Stimulated activated naive CD4-positive, alpha-beta T cell treated with Interleukin-2 at 50 U/mL for 16 hours (primary cell): ENCODE data around the gene PLXDC2.
"Not testable (repeated sequence)": the region's sequence is repeated elsewhere in the genome, so short reads cannot be mapped to it uniquely, and the experiment has no call there.

Experiments
- DNase-seq: peaks from one replicate; lab custom pipeline; 2025; lab: John Stamatoyannopoulos, UW

Gene PLXDC2

DNA sequence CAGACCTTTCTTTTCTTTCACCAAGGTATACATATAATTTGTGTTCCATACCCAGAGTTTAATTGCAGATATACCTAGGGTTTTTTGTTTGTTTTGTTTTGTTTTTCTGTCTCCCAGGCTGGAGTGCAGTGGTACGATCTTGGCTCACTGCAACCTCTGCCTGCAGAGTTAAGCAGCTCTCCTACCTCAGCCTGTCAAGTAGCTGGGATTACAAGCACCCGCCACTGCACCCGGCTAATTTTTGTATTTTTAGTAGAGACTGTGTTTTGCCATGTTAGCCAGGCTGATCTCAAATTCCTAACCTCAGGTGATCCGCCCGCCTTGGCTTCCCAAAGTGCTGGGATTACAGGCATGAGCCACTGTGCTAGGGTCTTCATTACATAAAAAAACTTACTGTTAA, 228.9 kb downstream of the PLXDC2 start:
- not testable (repeated sequence) for DNase-seq

DNA sequence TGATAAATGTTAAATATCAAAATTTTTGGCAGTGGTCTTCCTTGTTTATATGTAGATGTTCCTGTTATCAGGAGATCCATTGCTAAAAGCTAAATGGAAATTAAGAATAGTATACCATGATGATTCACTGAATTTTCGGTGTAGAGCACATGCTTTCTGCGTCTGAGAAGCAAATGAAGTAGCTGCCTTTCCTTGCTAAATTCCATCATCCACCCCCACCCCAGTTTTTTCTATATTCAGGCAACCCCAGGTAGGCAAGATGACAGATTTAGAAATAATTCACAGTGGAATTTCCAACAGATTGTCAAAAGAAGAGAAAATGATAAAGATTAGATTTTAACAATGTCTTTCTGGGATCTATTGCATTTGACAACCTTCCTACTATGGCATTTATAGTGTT, 231.9 kb downstream of the PLXDC2 start:
- DNase-seq = no peak

DNA sequence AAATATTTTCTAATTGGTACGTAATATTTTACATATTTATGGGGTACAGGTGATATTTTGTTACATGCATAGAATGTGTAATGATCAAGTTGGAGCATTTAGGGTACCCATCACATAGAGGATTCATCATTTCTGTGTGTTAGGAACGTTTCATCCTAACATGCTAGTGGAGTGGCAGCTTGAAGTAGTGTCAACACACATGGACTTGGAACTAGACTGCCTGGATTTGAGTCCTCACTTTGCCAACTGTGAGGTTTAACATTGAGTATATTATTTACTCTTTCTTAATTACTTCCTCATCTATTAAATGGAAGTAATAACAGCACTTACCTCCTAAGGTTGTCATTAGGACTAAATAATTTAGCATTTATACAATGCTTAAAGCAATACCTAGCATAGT, 241.9 kb downstream of the PLXDC2 start:
- DNase-seq = no peak

DNA sequence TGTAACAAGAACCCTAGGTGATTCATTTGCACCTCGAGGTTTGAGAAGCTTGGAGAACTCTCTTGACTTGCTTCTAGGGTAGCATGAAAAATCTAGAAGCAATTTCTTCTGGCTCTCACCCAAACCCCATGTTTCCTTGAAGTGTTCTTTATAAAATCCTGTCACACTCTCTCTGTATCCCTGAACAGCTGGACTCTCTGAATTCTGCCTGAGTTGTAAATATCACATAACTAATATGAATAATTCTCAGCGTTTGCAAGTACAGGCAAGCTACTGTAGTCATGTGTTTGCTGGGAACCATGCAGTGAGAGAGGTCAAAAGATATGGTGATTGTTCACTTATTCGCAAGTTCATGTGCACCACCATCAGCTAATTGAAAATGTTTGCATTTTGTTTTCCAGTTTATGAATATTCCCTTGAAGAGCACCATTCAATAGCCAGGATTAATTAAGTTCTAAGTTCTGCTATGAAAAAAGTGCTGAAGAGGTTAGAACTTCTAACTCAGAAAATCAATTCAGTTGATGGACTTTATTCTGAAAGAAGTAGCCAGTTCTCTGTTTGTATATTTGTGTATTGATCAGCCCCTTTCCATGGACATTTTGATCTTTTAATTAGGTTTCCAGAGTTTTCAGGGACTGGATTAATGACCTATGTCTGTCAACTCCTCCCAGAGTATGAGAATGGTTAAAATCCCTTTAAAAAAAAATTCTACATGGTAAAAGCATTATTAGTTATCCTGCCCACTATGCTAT, 243.0 kb downstream of the PLXDC2 start:
- DNase-seq = no peak

DNA sequence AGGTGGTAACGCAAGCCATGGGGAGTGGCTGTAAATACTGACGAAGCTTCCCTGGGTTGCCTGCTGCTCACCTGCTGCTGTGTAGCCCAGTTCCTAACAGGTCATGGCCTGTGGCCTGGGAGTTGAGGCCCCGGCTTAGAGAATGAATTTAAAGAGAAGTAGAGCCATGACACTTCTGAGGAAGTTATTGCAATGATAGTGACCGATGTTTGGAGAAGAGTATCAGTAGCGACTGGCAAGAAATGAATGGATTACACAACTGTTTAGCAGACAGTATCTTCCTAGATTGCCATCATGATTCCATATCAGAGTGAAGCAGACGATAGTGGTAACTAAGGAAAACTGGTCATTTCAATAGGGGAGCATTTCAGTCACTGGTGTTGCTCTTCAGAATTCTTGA, 249.6 kb downstream of the PLXDC2 start:
- no peak for DNase-seq

DNA sequence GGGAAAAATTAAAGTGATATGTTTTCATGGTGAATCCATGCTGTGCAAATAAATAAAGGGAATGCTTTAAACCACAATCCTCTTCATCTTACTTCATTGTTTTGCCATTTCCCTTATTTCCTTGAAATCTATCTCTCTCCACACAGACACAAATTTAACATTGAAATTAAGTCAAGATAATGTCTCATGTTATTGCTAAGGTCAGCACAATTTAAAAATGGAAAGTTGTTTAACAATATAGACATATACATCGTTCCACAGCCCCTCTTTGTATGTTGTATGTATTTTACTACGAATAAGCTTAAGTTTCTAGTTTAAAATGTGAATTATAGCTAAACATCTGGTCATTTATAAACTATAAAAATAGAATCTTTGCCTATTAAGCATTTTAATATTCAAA, 256.9 kb downstream of the PLXDC2 start:
- DNase-seq = no peak

DNA sequence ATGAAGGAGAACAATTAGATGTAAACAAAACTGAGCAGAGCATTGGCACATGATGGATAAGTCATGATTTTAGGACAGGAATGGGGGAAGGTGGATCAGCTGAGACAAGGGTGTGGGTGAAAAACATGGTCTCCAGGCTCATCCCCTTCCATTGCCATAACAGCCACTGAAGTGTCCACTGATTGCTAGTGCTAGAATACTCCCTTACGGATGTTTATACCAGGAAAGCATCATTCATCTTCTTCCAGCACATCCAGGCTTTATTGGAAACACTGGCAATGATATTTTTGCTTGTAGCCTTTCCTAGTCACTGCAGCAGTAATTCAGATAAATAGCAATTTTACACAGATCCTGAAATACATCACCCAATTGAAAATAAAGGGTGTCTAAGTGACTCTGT, 259.5 kb downstream of the PLXDC2 start:
- DNase-seq = no peak

DNA sequence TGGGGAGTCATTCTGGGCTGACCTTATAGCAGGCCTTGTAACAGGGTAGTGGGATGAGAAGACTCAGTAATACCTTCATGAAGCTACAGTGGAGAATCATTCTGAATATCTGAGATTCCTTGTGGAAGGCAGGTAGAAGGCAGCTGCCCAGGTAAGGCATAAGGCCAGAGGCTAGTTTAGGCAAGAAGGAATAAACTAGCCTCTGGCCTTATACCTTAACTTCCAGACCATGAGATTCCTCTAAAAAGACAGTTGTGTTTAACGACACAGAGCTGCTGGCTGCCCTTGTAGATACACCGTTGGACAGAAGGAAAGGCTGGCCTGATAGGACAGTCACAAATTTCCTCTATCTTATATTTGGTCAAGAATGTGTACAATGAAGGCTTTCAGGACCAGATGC, 268.2 kb downstream of the PLXDC2 start:
- no peak for DNase-seq

DNA sequence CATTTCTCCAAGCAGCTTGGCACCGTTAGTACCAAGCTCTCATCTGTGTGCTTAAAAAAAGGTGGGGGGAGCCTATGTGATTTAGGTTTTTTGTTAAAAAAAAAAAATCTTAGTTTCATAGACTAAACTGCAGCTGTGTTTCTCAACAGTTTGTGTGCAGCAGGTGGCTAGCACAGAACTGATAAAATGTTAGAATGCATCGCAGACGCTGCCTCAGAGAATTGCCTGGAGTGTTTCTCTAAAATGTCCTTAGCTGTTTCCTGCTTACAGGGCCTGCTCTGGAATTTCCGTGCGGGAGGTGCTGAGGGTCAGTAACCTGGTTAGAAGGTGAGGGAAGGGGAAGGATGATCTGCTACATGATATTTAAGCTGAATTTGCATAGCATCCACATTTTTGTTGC, 268.9 kb downstream of the PLXDC2 start:
- DNase-seq = no peak

DNA sequence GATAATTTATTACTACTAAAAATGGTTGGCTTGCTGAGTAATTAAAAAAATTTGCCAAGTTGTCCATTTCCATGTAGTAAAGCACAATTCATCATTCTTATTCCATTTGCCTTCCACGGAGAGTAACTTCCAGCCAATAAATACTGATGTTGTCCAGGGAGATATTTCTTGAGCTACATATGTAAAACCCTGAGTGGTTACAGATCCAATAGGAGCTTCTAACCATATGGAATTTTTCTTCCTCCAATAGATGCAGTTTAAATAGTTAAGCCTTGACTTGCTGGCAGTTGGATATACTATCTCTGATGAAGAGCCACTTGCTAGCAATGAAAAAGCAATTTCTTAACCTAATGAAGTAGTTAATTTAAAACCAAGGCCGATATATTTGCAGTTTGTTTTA, 271.1 kb downstream of the PLXDC2 start:
- DNase-seq = no peak

DNA sequence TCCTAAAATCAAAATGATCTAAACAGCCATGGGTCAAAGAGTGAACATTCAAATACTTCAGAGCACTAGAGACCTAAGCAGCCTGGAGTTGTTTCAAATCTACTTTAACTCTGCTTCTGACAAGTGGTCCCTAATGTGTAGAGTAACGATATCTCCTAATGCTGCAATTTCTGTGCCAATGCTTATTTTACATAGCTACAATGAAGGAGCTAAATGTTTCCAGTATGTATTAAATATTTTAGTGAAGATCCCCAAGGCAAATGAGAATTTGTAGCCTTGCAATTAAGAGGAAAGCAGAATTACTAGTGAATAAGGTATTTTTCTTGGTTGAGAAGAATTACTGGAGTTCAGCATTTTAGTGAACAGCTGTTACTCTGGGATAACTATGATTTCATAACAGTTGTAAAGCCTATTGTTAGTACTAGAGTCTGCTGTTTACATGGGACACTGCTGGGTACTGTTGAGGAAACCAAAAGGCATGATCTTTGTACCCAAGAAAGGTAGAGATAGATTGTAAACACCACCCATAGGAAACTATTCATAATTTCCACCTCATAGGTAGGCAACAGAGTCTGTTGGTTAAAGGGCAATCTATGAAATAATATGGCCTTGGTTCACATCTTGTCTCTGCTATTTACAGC, 271.9 kb downstream of the PLXDC2 start:
- DNase-seq = no peak

DNA sequence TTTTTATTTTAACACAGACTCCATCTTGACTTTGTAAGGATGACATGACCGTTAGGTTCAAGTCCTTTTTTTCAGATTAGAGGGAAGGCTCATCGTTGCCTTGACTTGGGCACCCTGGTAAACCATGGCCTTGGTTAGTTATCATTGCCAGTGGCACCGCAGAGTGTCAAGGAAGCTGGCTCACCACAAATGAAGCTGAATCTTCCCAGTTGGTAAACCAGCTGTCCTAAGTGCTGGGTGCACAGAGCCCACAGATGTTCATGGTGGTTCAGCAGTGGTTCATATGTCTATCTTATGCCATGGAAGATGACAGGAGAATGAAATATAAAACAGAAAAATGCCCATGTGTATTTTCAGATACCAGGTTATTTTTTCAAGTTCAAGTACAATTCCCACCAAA, 273.6 kb downstream of the PLXDC2 start:
- no peak for DNase-seq

DNA sequence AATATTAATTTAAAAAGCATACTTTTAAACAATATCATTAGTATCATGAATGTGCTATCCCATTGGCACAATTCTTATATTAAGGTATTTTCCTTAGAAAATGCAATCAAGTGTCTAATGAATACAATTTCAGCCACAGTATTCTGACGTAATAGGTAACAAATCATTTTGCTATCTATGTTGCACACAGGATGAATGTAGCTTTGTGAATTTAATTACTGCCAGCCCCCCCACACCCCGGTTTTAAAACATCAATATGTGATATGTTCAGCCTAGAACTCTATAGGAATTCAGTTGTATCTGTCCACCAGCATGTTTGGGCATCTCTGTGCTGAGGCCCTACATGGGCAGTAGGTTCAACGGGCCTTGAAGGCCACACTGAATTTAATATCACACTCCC, 274.6 kb downstream of the PLXDC2 start:
- DNase-seq = no peak

DNA sequence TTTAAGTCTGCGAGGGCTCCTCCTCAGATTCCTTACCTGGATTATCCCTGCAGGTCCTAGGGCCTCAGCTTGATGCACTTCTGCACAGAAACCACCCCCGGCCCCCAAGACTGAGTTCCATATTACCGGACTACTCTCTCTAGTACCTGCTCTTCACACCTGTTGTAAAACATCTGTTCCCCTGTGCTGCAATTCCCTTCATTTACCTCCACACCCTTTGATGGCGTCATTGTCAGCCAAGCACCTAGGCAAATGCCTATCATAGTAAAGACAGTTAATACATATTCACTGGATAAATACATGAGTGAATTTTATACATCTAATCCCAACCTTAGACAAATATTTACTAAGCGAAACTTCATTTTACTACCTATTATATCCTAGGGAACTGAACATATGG, 275.5 kb downstream of the PLXDC2 start:
- no peak for DNase-seq

DNA sequence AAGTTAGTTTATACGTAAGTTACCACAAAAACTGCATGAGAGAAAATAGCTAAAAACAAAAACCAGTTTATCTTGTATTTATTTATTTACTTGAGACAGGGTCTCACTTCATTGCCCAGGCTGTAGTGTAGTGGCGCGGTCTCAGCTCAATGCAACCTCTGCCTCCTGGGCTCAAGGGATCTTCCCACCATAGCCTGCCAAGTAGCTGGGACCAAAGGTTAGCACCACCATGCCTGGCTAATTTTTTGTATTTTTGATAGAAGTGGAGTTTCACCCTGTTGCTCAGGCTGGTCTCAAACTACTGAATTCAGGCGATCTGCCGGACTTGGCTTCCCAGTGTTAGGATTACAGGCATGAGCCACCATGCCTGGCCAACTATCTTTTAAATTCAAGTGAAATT, 277.4 kb downstream of the PLXDC2 start:
- DNase-seq = no peak

DNA sequence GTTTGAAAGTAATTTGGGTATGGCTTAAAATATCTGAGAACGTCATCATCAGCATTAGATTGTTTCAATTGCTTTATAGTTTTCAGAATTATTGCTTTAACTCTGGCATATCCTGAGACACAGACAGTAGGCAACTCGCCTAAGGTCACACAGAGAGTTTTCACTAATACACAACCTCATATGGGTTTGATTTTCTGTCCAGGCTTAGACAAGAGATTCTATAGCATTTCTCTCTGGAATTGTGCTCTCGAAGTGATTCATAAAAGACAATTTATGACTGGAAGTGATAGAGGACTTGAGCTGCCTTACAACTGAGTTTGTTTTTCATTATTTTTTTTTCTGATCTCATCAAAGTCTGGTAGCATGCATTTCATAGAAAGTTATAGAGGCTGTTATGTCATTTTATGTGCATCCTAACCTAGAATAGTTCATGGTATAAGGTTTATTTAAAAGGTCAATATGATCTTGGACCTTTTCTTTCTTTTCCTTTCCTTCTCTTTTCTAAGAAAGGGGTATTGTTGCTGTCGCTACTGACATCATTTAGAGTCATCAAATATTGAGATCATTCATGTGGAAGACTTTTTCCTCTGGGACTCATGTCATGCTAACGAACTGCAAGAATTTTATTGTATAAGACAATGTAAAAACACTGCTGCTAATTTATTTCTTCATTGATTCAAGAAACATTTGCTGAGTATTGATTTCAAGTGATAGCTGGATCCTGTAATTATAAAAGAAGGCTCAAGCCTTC, 278.2 kb downstream of the PLXDC2 start:
- no peak for DNase-seq

DNA sequence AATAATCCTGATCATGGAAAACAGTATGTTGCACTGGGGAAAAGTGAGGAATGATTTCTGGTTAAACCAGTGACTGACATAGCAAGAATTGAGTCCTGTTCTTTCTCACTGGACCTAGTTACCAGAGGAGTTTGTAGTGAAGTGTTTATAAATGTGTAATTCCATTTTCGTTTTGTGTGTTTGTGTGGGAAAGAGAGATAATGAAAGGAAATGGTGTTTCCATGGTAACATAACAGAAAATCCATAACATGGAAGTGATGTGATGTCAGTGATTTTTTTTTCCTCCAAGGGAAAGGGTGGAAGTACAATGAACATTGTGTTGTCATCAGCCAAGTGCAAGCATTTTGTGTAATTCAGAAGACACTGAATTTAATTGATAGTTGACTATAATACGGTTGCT, 283.9 kb downstream of the PLXDC2 start:
- no peak for DNase-seq

DNA sequence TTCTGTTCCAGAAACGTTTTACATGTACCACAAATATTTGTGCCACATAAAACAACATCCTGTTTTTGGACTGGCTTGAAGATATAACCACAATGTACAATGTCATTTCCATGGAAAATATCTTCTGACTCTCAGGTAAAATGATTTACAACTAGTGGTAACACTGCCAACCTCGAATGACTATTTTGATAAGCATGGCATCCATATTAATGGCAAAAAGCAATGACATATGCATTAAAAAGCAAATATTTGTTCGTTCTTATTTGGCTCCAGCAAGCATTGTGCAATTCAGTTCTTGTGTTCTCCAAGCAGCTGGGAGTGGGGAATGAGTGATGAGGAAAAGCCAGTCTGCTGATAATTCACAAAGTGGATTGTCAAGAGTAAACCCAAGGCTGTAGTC, 289.0 kb downstream of the PLXDC2 start:
- DNase-seq = no peak

DNA sequence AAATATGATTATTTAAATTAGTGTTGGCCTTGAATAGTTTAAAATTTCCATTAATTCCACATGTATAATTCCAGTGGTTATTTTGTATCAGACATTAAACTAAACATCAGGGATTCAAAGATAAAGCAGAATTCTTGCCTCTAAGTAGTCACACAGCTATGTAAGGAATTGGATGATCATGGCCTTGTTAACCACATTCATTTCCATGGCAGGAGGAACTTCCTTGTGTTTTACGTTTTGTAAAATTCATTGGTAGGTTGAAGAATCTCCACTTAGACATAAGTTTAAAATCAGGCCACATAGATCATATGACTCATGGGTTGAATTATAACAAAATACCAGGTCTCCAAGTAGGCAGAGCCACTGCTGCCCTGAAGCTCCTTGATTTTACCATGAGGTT, 289.7 kb downstream of the PLXDC2 start:
- DNase-seq = no peak

DNA sequence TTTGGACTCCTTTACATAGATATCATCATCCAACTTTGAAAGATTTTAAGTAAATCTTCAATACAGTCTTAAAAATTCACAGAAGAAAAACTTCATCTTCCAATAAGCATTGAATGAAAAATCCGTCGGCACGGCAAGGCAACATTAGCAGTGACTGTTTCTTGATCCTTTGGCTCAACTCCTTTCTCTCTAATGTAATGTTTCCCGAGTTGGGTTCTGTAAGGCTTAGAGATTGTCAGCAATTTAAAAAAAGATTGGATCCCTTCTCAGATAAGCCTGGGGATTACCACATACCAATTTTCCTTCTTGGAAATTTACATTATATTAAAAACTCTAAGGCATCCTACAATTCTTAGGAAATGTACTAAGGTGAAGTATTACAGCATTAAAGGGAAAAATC, 291.8 kb downstream of the PLXDC2 start:
- no peak for DNase-seq

DNA sequence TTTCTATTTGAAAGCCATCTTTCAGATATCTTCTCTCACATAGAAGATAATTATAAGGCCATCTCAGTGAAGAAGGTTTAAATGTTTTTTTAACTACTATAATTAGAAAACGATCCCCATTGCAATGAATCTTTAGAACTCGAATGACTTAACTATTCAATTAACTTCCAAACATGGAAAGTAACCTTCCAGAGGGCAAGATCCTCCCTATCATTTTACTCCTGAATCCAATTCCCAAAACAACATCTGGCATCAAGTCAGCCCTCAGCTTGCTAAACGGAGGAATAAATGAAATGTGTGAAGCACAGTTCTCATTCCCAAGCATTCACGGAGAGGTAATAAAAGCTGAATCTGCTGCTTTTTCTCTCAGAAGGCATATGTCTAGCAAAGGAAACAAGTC, 293.4 kb downstream of the PLXDC2 start:
- DNase-seq = no peak

DNA sequence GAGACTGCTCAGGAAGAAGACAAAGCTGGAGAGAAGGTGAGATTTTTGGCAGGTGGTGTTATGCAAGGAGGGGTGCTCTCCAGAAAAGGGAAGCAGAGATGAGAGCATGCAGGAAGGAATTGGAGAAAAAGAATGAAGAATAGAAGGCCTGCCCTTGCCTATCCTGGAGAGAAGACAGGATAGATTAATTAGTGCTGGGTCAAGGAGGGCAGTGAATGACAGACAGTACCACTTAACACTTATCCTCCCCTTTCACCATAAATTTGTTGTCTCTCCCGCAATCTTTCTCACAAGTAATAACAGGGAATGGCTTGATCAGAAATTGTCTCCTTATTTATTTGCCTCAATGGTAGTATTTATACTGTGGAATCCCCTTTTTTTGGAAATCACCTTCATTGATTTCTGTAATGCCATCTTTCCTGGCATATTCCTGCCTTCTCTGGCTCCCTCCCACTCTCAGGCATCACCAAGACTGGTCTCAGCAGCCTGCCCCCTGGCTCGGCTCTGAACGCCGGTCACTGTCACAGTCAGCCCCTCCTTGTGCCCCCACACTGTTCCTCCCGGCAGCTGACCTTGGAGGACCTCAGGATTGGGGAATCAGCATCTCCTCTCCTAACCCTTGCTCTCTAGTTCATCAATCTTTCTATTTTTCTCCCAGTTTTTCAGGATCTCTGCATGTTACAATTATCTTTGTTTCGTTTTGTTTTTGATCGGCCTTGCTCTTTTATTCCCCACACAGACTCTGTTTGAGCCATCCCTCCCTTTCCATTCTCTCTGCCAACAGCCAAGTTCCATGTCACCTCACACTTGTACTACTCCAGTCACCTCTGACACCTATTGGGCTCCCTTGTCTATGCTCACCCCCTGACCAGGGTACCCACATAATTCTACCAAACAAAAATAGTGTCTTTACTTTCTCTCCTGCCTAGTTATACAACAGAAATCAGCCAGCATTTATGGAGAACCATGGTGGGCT, 294.2 kb downstream of the PLXDC2 start:
- no peak for DNase-seq
